ENCODE data around the gene DNAH1. TPM values are rescaled to one million over a fixed set of nuclear protein-coding genes. Genes with fewer than 3 reads are reported as not detected.

DNAH1 gene
- total RNA-seq, 4 donors from 2014 or later = 19.3 to 103 (median 64.2) TPM

DNA sequence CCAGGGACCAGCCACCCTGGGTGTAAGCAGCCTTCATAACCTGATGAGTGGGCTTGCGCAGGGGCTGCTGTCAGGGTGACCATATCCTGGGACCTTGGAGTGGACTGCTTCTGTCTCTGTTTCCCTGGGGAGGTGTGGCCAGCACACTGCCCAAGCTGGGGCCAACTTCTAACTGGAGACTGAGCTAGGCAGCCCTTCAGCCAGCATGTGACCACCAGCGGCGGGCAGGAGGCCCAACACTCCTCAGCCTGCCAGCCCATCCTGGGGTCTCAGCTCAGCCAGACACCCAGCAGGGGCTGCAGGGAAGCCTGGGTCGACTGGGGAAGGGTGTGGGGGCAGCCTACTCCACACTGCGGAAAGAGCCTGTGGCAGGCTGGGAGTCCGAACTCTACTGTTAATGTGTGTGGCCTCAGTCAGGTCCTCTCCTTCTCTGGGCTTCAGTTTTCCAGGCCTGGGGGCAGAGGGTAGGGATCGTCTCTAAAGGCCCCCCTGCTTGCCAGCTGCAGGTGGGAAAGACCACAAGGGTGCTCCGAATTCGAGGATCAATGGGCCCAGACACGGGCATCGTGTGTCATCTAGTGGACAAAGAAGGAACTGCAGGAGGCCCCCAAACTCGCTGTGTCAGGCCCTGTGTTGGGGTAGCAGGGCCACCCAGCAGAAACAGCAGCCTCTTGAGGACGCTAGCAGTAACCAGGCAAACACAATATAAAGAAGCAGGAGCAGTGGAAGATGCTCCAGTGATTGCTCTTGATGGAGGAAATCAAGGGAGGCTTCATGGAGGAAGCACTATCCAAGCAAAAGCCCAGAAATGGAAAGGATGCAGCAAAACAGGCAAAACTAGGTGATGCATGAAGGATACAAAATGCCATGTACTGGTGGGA lies 130.8 kb downstream of the DNAH1 start:
- TF ChIP-seq, protein P1, sequence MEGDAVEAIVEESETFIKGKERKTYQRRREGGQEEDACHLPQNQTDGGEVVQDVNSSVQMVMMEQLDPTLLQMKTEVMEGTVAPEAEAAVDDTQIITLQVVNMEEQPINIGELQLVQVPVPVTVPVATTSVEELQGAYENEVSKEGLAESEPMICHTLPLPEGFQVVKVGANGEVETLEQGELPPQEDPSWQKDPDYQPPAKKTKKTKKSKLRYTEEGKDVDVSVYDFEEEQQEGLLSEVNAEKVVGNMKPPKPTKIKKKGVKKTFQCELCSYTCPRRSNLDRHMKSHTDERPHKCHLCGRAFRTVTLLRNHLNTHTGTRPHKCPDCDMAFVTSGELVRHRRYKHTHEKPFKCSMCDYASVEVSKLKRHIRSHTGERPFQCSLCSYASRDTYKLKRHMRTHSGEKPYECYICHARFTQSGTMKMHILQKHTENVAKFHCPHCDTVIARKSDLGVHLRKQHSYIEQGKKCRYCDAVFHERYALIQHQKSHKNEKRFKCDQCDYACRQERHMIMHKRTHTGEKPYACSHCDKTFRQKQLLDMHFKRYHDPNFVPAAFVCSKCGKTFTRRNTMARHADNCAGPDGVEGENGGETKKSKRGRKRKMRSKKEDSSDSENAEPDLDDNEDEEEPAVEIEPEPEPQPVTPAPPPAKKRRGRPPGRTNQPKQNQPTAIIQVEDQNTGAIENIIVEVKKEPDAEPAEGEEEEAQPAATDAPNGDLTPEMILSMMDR (IDR thresholded peaks at IDR 0.05) = peak; percentile 98 to 100 (median 99)
- TF ChIP-seq POLR2A (IDR thresholded peaks at IDR 0.05) = no peak
- Histone ChIP-seq H3K27ac (no peak overlapping the region), H3K36me3 (no peaks in the 10 kb centered on the region), H3K4me3 (no peak overlapping the region), H3K27me3 (no peaks in the 10 kb centered on the region), H3K4me1 (no peaks in the 10 kb centered on the region), H3K9me3 (no peaks in the 10 kb centered on the region)
- peak; percentile 65 to 85 (median 68) for DNase-seq

DNA sequence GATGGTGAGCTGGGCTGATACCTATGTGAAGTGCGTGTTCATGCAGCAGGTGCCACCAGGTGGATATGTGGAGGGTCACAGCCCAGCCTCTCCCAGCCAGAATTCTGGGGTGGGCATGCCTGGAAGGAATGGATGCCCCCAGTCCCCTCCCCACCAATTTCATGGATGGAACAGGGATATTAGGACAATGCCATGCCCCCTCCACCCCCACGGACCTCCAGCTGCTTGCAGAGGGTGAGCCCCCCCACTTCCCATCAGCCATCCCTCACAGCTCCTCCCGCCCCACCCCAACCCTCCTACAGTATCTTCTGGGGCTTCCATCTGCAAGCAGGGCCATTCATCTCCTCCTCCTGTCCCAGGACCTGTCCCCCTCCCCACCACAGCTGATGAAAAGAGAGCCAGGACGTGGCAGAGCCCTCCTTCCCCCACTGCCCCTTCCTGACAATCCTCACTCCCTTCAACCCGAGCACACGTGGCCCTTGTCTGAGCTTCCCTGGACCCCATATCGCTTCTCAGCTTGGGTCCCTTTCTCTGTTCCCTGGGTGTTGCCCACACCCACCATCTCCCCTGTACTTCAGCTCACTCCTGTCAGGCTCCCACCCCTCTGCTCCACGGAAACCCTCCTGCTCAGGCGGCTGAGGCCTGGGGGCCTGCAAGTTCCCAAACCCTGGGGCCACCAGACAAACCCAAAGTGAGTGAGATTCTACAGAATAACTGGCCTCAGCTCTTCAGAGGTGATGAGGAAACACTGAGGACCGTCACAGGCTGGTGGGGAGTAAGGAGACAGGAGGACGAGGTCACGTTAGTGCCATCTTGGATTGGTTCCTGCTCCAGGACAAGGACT lies 131.6 kb downstream of the DNAH1 start:
- no peaks in the 10 kb centered on the region for H3K27me3 ChIP-seq
- no peaks in the 10 kb centered on the region for H3K9me3 ChIP-seq
- TF ChIP-seq, protein P1 (IDR thresholded peaks at IDR 0.05) = no peak
- no peak for TF ChIP-seq POLR2A (IDR thresholded peaks at IDR 0.05)
- no peaks in the 10 kb centered on the region for H3K36me3 ChIP-seq
- no peaks in the 10 kb centered on the region for H3K4me1 ChIP-seq
- H3K27ac ChIP-seq = no peak overlapping the region
- DNase-seq = no peak
- H3K4me3 ChIP-seq = no peak overlapping the region

Small RNA genes within 50 kb of the gene (small RNA-seq; reads per million reads assigned to genes)
- gene MIR135A1 = 0 reads per million in 2 donors
- 386 to 1,266 reads per million in 2 donors for gene MIRLET7G

Other genes starting within 250 kb of the DNAH1 start
- gene POC1A, start 161.9 kb upstream of the DNAH1 start, total RNA-seq = 1 to 10 TPM; 3.4 to 9.3 (median 6.5) TPM
- gene ALAS1, start 118.2 kb upstream of the DNAH1 start, total RNA-seq = 10 to 100 TPM; 73.3 to 92.8 (median 89.8) TPM
- 1 to 10 TPM in 1 of 4 donors, under 1 TPM in 1, not detected in 2; 0.27 to 1.7 TPM for gene TLR9, start 90.7 kb upstream of the DNAH1 start, total RNA-seq
- 10 to 100 TPM; 46.2 to 68.8 (median 59.3) TPM for gene TWF2, start 77.2 kb upstream of the DNAH1 start, total RNA-seq
- gene PPM1M, start 70.6 kb upstream of the DNAH1 start, total RNA-seq = 10 to 100 TPM in 1 of 4 donors, 1 to 10 TPM in 3; 4.0 to 32.2 (median 6.7) TPM
- 10 to 100 TPM; 29.7 to 44.0 (median 38.3) TPM for gene WDR82, start 37.7 kb upstream of the DNAH1 start, total RNA-seq
- 100 to 1,000 TPM in 3 of 4 donors, 10 to 100 TPM in 1; 89.1 to 274 (median 224) TPM for gene GLYCTK, start 28.5 kb upstream of the DNAH1 start, total RNA-seq
- gene BAP1, start 93.7 kb downstream of the DNAH1 start, total RNA-seq = 10 to 100 TPM; 49.9 to 94.4 (median 77.0) TPM
- gene PHF7, start 94.3 kb downstream of the DNAH1 start, total RNA-seq = 10 to 100 TPM; 12.4 to 34.6 (median 17.4) TPM
- 10 to 100 TPM; 18.8 to 24.8 (median 22.0) TPM for gene SEMA3G, start 128.8 kb downstream of the DNAH1 start, total RNA-seq
- gene TNNC1, start 137.7 kb downstream of the DNAH1 start, total RNA-seq = not detected
- 100 to 1,000 TPM in 3 of 4 donors, 10 to 100 TPM in 1; 65.7 to 150 (median 128) TPM for gene NISCH, start 139.3 kb downstream of the DNAH1 start, total RNA-seq
- 10 to 100 TPM; 27.0 to 98.2 (median 67.2) TPM for gene STAB1, start 179.0 kb downstream of the DNAH1 start, total RNA-seq
- gene NT5DC2, start 217.5 kb downstream of the DNAH1 start, total RNA-seq = 10 to 100 TPM in 3 of 4 donors, 1 to 10 TPM in 1; 5.1 to 17.3 (median 14.7) TPM
- 1 to 10 TPM; 1.7 to 7.7 (median 4.1) TPM for gene UQCC5, start 220.3 kb downstream of the DNAH1 start, total RNA-seq

Measured in Peyer's patch (tissue), 4 donors.